Measurements from ENCODE around the gene ADCY9. TPM values are rescaled to one million over a fixed set of nuclear protein-coding genes. Genes with fewer than 3 reads are reported as not detected.

Gene ADCY9
- total and polyA plus RNA-seq, 2 experiments from 2014 or later: 2.2 to 18.3 TPM

DNA sequence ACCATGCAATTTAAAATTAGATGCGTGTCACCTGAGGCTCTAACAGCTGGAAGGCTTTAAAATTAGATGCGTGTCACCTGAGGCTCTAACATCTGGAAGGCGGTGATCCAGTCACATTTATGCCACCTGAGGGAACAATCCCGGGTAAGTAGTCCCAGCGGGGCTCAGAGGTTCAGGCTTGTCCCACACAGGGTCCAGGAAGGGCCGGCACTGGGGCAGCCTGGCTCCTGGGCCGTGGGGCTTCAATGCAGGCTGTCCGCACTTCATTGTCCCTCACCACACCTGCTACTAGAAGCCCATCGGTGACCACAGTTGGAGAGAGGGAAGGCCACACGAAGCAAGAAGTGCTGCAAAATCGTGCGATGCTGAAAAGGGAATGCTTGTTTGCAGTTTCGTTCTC, 15.4 kb upstream of the ADCY9 start:
- H3K27ac ChIP-seq (ENCODE audit: low read depth): no peak overlapping the region
- no peaks in the 10 kb centered on the region for H3K36me3 ChIP-seq (ENCODE audit: insufficient read depth)
- H3K27ac Mint-ChIP-seq: no peak overlapping the region
- ATAC-seq (peak; percentile 15; the same call in 2 of the 3 replicates), DNase-seq (ENCODE audit: low spot score) (no peak)
- no peaks in the 10 kb centered on the region; the same call in 2 of the 3 replicates for H3K9me3 Mint-ChIP-seq
- no peak overlapping the region for H3K4me3 Mint-ChIP-seq
- no peak overlapping the region for H2AFZ ChIP-seq
- peaks cover 20% of the 10 kb centered on the region for H3K4me1 Mint-ChIP-seq
- no peaks in the 10 kb centered on the region for H3F3A ChIP-seq (replicated peaks; ENCODE audit: low read depth)
- H3K4me3 ChIP-seq: no peak overlapping the region
- H3K4me2 ChIP-seq: no peak overlapping the region
- H3K4me1 ChIP-seq (ENCODE audit: insufficient read depth): no peaks in the 10 kb centered on the region
- H3K27me3 ChIP-seq (ENCODE audit: insufficient read depth): no peaks in the 10 kb centered on the region; the same call in 1 of the 2 replicates
- no peaks in the 10 kb centered on the region for H3K79me2 ChIP-seq (replicated peaks; ENCODE audit: insufficient read depth)
- H3K36me3 Mint-ChIP-seq (ENCODE audit: low read depth): no peaks in the 10 kb centered on the region
- peaks cover 7% of the 10 kb centered on the region; the same call in 1 of the 2 replicates for H3K9me2 ChIP-seq (ENCODE audit: insufficient read depth)
- peaks cover 11% of the 10 kb centered on the region for H3K27me3 Mint-ChIP-seq (ENCODE audit: insufficient read depth, low read depth, poor library complexity)
- no peaks in the 10 kb centered on the region for H4K20me1 ChIP-seq (replicated peaks; ENCODE audit: insufficient read depth)
- no peak for TF ChIP-seq EZH2 (IDR thresholded peaks at IDR 0.05; ENCODE audit: low read depth, unreplicated experiment)
- TF ChIP-seq EZH2phosphoT487 (IDR thresholded peaks at IDR 0.05; ENCODE audit: unreplicated experiment): no peak
- no peak for TF ChIP-seq ZNF114 (CRISPR knock-in tag; IDR thresholded peaks at IDR 0.05)
- TF ChIP-seq POLR2AphosphoS5 (IDR thresholded peaks at IDR 0.05; ENCODE audit: low read depth): no peak
- TF ChIP-seq ZNF462 (CRISPR knock-in tag; IDR thresholded peaks at IDR 0.05): no peak
- TF ChIP-seq CREB1 (CRISPR knock-in tag; IDR thresholded peaks at IDR 0.05; ENCODE audit: low read depth): no peak
- TF ChIP-seq REST (IDR thresholded peaks at IDR 0.05; ENCODE audit: unreplicated experiment): no peak
- TF ChIP-seq, protein P1, sequence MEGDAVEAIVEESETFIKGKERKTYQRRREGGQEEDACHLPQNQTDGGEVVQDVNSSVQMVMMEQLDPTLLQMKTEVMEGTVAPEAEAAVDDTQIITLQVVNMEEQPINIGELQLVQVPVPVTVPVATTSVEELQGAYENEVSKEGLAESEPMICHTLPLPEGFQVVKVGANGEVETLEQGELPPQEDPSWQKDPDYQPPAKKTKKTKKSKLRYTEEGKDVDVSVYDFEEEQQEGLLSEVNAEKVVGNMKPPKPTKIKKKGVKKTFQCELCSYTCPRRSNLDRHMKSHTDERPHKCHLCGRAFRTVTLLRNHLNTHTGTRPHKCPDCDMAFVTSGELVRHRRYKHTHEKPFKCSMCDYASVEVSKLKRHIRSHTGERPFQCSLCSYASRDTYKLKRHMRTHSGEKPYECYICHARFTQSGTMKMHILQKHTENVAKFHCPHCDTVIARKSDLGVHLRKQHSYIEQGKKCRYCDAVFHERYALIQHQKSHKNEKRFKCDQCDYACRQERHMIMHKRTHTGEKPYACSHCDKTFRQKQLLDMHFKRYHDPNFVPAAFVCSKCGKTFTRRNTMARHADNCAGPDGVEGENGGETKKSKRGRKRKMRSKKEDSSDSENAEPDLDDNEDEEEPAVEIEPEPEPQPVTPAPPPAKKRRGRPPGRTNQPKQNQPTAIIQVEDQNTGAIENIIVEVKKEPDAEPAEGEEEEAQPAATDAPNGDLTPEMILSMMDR (conservative IDR thresholded peaks at IDR 0.05; ENCODE audit: low read depth in 2 of 2): no peak
- TF ChIP-seq, protein P2, sequence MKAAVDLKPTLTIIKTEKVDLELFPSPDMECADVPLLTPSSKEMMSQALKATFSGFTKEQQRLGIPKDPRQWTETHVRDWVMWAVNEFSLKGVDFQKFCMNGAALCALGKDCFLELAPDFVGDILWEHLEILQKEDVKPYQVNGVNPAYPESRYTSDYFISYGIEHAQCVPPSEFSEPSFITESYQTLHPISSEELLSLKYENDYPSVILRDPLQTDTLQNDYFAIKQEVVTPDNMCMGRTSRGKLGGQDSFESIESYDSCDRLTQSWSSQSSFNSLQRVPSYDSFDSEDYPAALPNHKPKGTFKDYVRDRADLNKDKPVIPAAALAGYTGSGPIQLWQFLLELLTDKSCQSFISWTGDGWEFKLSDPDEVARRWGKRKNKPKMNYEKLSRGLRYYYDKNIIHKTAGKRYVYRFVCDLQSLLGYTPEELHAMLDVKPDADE (IDR thresholded peaks at IDR 0.05): no peak
- no peak for TF ChIP-seq ZNF331 (CRISPR knock-in tag; IDR thresholded peaks at IDR 0.05; ENCODE audit: low read depth)
- no peak for TF ChIP-seq JUNB (IDR thresholded peaks at IDR 0.05; ENCODE audit: unreplicated experiment)
- TF ChIP-seq STAT1 (IDR thresholded peaks at IDR 0.05; ENCODE audit: unreplicated experiment): no peak
- no peak for TF ChIP-seq NANOG (IDR thresholded peaks at IDR 0.05; ENCODE audit: borderline replicate concordance)

All from GM23338 (cell line).